Glutamatergic neuron (in vitro differentiated cells): ENCODE results near the gene PAK1. TPM values are rescaled to one million over a fixed set of nuclear protein-coding genes. Genes with fewer than 3 reads are reported as not detected.

Experiments
- DNase-seq: peaks from one replicate; pipeline ENCODE4 v3.0.0; 2022
- H3K27ac Mint-ChIP-seq: one replicate; pipeline ENCODE4 v1.8.0; 2020; ENCODE audit warnings: mild to moderate bottlenecking, mixed read lengths, inconsistent platforms; ENCODE audit not compliant: unreplicated experiment
- H3K27me3 Mint-ChIP-seq: one replicate; pipeline ENCODE4 v1.8.0; 2020; ENCODE audit warnings: mild to moderate bottlenecking, moderate library complexity, mixed read lengths, inconsistent platforms; ENCODE audit not compliant: unreplicated experiment
- H3K36me3 Mint-ChIP-seq: one replicate; pipeline ENCODE4 v1.8.0; 2020; ENCODE audit warnings: mild to moderate bottlenecking, mixed read lengths, inconsistent platforms; ENCODE audit not compliant: unreplicated experiment
- H3K4me1 Mint-ChIP-seq: one replicate; pipeline ENCODE4 v1.8.0; 2020; ENCODE audit warnings: mild to moderate bottlenecking, low read depth, mixed read lengths, inconsistent platforms; ENCODE audit not compliant: unreplicated experiment
- H3K4me3 Mint-ChIP-seq: one replicate; pipeline ENCODE4 v1.8.0; 2020; ENCODE audit warnings: mild to moderate bottlenecking, mixed read lengths, inconsistent platforms; ENCODE audit not compliant: unreplicated experiment
- H3K9me3 Mint-ChIP-seq: one replicate; pipeline ENCODE4 v1.8.0; 2020; ENCODE audit warnings: mild to moderate bottlenecking, moderate library complexity, mixed read lengths, inconsistent platforms; ENCODE audit not compliant: unreplicated experiment
- CTCF ChIP-seq: fragments of 200-600 bp; sonication (generic); IDR thresholded peaks from one replicate; pipeline ENCODE4 v1.5.0; 2021; ENCODE audit not compliant: partially characterized antibody, unreplicated experiment
- total RNA-seq: library from RNA; stranded (reverse); fragmentation: NEBNext Ultra II Directional; extraction: Animal tissue kit (Norgen Biotek cat#: 25700); gene quantifications from one replicate; pipeline ENCODE4 v1.2.1, GENCODE V29; 2021; ENCODE audit not compliant: unreplicated experiment

Gene PAK1
- total RNA-seq, 1 donor from 2014 or later = 126 TPM

DNA sequence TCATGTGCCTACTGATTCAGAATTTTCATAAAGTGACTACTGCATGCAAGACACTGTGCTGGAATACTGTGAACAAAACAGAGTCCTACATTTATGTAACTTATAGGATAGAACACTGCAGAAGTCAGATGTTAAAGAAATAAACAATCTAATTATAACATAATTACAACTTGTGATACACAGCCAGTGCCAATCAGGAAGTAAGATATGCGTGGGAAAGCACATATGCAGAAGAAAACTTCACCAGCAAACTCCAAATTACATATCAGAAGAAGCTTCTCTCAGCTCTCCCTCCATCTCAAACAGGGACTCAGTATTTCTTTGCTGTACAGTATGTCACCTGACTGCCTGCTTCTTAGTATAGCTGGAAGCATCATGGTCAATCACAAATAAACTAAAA, 37.4 kb downstream of the PAK1 start:
- H3K27ac Mint-ChIP-seq = no peak overlapping the region
- no peak overlapping the region for H3K4me3 Mint-ChIP-seq
- H3K9me3 Mint-ChIP-seq = peaks cover 5% of the 10 kb centered on the region
- no peak for TF ChIP-seq CTCF
- DNase-seq = no peak
- H3K36me3 Mint-ChIP-seq = no peaks in the 10 kb centered on the region
- peaks cover 1% of the 10 kb centered on the region for H3K27me3 Mint-ChIP-seq
- H3K4me1 Mint-ChIP-seq = no peaks in the 10 kb centered on the region

DNA sequence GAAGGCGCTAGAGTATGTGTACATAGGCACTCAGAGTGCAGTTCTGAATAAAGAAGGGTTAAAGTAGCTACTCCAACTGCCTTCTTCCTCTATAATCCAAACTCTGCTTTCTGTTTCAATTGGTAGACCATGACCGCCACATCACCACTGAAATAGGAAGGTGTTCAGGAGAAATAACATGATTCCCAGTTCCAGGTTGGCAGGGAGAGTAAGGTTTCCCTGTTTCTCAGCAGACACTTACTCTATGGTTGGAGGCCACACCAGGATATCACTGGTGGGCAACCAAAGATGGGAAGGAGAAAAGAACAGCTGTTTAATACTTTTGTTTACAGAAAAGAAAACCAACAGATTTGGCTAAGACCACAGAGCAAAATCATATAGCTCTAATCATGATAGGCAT, 37.9 kb downstream of the PAK1 start:
- DNase-seq = no peak
- no peak for TF ChIP-seq CTCF
- Mint-ChIP-seq H3K27ac (no peak overlapping the region), H3K4me3 (no peak overlapping the region), H3K4me1 (peaks cover 3% of the 10 kb centered on the region), H3K27me3 (peaks cover 1% of the 10 kb centered on the region), H3K9me3 (peaks cover 3% of the 10 kb centered on the region), H3K36me3 (no peaks in the 10 kb centered on the region)

GRCh38 chr11:77431813-77432212, 42.1 kb downstream of the PAK1 start:
- Mint-ChIP-seq H3K36me3 (no peaks in the 10 kb centered on the region), H3K27me3 (peaks cover 1% of the 10 kb centered on the region), H3K9me3 (peaks cover 5% of the 10 kb centered on the region), H3K27ac (no peak overlapping the region), H3K4me1 (peaks cover 4% of the 10 kb centered on the region), H3K4me3 (no peak overlapping the region)
- DNase-seq = no peak
- TF ChIP-seq CTCF = no peak

- Mint-ChIP-seq H3K27me3 (no peaks in the 10 kb centered on the region), H3K4me1 (peaks cover 8% of the 10 kb centered on the region), H3K27ac (no peak overlapping the region), H3K4me3 (no peak overlapping the region), H3K9me3 (peaks cover 5% of the 10 kb centered on the region), H3K36me3 (no peaks in the 10 kb centered on the region)
- DNase-seq = no peak
- TF ChIP-seq CTCF = no peak
These were observed 45.3 kb downstream of the PAK1 start for GRCh38 chr11:77428598-77428997.

DNA sequence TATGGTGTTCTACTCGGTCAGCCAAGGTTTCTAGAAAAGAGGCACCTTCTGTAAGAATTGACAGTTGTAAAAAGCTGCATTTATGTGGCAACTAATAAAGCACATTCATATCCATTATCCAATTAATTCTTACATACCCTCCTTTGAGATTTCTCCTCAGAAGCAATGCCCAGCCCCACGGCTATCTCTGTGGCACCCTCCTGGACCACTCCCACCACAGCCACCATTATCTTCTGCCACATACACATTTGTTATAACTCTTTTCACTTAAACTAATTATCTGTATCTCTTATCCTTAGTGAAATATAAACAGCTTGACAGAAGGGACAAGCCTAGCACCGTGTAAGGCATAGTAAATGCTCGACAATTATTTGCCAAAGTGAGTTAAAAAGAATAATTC, 48.5 kb downstream of the PAK1 start:
- Mint-ChIP-seq H3K9me3 (peaks cover 2% of the 10 kb centered on the region), H3K27me3 (no peaks in the 10 kb centered on the region), H3K4me1 (peaks cover 15% of the 10 kb centered on the region), H3K36me3 (no peaks in the 10 kb centered on the region), H3K27ac (no peak overlapping the region), H3K4me3 (no peak overlapping the region)
- no peak for DNase-seq
- TF ChIP-seq CTCF = no peak
